ENCODE data around the gene SNRK.

- TF ChIP-seq CTCF (IDR thresholded peaks at IDR 0.05) (no peak), ZSCAN18 (CRISPR knock-in tag; IDR thresholded peaks at IDR 0.05) (no peak), NR1H2 (CRISPR knock-in tag; IDR thresholded peaks at IDR 0.05) (no peak), FOXJ3 (CRISPR knock-in tag; IDR thresholded peaks at IDR 0.05; ENCODE audit: borderline replicate concordance) (no peak), IRF1 (CRISPR knock-in tag; IDR thresholded peaks at IDR 0.05) (no peak), ATF3 (CRISPR knock-in tag; conservative IDR thresholded peaks at IDR 0.05) (no peak)
Observed at GRCh38 chr3:43281020-43281419, 5.3 kb upstream of the SNRK start.

Data from WTC11 (cell line).